Upper lobe of right lung (tissue), 1 donor: ENCODE results near the gene PATE1. TPM values are rescaled to one million over a fixed set of nuclear protein-coding genes. Genes with fewer than 3 reads are reported as not detected.

Experiments used
- ATAC-seq: fragments of 200-7000 bp; cut with Tn5 transposase; one replicate; pipeline ENCODE4 v1.9.1; 2020; ENCODE audit warnings: mild to moderate bottlenecking, moderate library complexity
- DNase-seq: peaks from one replicate; pipeline ENCODE4 v3.0.0-alpha.2; 2020
- H3K27ac ChIP-seq: fragments of 200-600 bp; one replicate; pipeline ENCODE4 v1.8.0; 2022
- H3K27me3 ChIP-seq: fragments of 200-600 bp; one replicate; pipeline ENCODE4 v1.8.0; 2022; ENCODE audit warnings: mild to moderate bottlenecking
- H3K36me3 ChIP-seq: fragments of 200-600 bp; one replicate; pipeline ENCODE4 v1.8.0; 2022
- H3K4me1 ChIP-seq: fragments of 200-600 bp; one replicate; pipeline ENCODE4 v1.8.0; 2022
- H3K4me3 ChIP-seq: fragments of 200-600 bp; one replicate; pipeline ENCODE4 v1.8.0; 2022; ENCODE audit warnings: mild to moderate bottlenecking
- H3K9me3 ChIP-seq: fragments of 200-600 bp; one replicate; pipeline ENCODE4 v1.8.0; 2022
- CTCF ChIP-seq: fragments of 200-600 bp; IDR thresholded peaks from one replicate; pipeline ENCODE4 v1.8.0; 2022; ENCODE audit warnings: antibody characterized with exemption
- intact Hi-C: fragments of 100-400 bp; cut with DNase I; formaldehyde crosslinking; loops from one replicate; pipeline ENCODE4 v1.11.0; 2022
- total RNA-seq: library from RNA; stranded (reverse); fragmentation: NEBNext Ultra II Directional; extraction: Animal tissue kit (Norgen Biotek cat#: 25700); gene quantifications from one replicate; pipeline ENCODE4 v1.2.1, GENCODE V29; 2021
- donor health status: DM: no; HTN: yes; CAD: no; lungs with severe emphysema.

PATE1 gene
- total RNA-seq, 1 donor from 2014 or later, result not detected

GRCh38 chr11:125797641-125798040 lies 51.6 kb downstream of the PATE1 start:
- intact Hi-C loops, result no loop called here
- Histone ChIP-seq H3K27me3 (no peaks in the 10 kb centered on the region), H3K9me3 (peaks cover 9% of the 10 kb centered on the region), H3K4me3 (no peak overlapping the region), H3K36me3 (no peaks in the 10 kb centered on the region), H3K27ac (no peak overlapping the region), H3K4me1 (no peaks in the 10 kb centered on the region)
- no peak for DNase-seq
- TF ChIP-seq CTCF, result no peak
- ATAC-seq, result no peak

Other genes starting within 250 kb of the PATE1 start
- gene EI24, start 176.8 kb upstream of the PATE1 start, total RNA-seq, result 69.6 TPM
- gene STT3A, start 153.4 kb upstream of the PATE1 start, total RNA-seq, result 131 TPM
- 1.8 TPM for gene CHEK1, start 121.1 kb upstream of the PATE1 start, total RNA-seq
- gene ACRV1, start 65.4 kb upstream of the PATE1 start, total RNA-seq, result not detected
- gene PATE2, start 32.5 kb downstream of the PATE1 start, total RNA-seq, result not detected
- not detected for gene PATE3, start 41.8 kb downstream of the PATE1 start, total RNA-seq
- not detected for gene PATE4, start 87.0 kb downstream of the PATE1 start, total RNA-seq
- 3.2 TPM for gene HYLS1, start 141.4 kb downstream of the PATE1 start, total RNA-seq
- gene PUS3, start 156.9 kb downstream of the PATE1 start, total RNA-seq, result 11.1 TPM
- gene DDX25, start 158.2 kb downstream of the PATE1 start, total RNA-seq, result 0.46 TPM
- gene VSIG10L2, start 199.8 kb downstream of the PATE1 start, total RNA-seq, result not detected